Raji (cell line): ENCODE data around the gene ZBTB2.

Experiments used
- POLR2A ChIP-seq: IDR thresholded peaks from 2 replicates; pipeline ENCODE4 v1.6.1; 2011; ENCODE audit warnings: low read depth, low read length, control low read depth; ENCODE audit not compliant: insufficient read depth

ZBTB2 gene

DNA sequence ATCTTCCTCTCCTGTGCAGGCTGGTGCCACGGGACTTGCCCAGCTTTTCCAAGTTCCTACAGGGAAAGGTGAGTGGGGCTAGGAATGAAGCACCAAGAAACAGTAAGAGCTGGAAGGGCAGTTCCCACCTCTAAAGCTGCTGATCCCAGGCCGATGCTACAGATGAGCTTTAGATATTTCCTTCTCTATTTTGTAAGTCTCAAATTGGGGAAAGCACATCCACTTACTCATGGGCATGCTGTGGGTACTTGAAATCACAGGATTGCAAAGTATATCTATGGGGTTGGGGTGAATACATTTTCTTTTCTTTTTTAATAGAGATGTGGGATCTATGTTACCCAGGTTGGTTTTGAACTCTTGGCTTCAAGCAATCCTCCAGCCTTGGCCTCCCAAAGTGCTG lies 3.1 kb downstream of the ZBTB2 start:
- TF ChIP-seq POLR2A = no peak

DNA sequence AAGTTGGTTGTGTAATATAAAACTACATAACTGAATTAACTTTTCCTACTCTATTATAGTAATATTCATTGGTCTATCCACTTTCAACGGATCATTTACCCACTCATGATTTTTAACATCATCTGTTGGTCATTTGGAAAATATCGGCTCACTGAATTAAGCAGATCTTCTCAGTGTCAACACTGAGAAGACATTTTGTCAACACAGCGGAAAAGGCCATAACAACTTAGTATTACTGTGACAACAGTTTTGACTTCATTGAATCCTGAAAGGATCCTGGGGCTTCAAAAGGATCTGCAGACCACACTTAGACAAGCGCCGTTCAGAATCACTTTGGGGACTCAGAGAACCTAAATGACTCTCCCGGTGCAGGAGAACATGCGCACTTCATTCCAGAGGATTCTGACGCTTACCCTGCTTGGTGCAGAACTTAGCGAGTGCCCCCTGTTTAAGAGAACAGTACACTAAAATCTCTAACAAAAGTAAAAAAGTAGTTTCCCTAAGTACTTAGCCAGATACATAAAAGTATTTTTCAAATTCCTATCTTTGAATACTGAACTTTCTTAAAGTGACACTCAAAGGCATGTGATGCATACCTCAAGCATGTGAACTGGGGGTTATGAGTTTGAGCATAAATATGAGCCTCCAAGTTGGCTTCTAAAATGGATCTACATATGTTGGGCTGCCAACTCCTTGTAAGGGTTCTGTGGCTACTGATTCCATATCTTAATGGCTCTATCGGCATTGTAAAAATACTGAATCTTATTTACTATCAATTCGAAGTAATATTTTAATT lies 4.0 kb downstream of the ZBTB2 start:
- TF ChIP-seq POLR2A = no peak

DNA sequence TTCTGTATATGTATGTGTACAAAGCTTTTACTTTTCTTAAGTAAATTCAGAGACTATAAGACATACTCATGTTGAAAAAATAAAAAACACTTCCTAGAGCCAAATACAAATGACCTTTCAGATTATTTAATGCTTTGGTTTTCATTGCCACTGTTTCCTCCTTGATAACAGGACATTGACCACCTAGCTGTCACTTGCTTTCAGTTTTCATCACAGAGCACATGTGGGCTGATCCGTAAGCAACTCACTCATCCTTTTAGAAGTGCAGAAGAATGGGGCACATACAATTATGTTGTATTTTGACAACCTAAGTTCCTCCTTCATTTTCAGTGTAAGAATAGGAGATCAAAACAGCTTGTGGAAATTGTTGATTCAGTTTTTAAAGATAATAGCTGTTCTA lies 6.2 kb downstream of the ZBTB2 start:
- no peak for TF ChIP-seq POLR2A

DNA sequence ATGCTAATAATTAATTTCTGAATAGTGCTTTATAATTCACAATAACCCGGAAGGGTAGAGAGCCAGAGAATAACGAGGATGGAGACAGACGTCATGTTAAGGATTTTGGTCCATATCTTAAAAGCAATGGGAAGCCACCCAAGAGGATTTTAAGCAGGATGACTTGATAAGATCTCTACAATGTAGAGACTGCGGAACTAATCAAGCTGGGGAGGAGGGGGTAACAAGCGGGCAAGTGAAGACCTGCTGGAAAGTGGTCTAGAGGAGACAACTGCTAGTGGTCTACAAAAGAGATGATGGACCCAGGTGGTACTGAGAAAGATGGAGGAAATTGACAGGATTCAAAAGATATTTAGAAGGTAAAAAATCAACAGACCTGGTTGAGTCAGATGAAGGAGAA lies 7.2 kb downstream of the ZBTB2 start:
- TF ChIP-seq POLR2A = no peak

DNA sequence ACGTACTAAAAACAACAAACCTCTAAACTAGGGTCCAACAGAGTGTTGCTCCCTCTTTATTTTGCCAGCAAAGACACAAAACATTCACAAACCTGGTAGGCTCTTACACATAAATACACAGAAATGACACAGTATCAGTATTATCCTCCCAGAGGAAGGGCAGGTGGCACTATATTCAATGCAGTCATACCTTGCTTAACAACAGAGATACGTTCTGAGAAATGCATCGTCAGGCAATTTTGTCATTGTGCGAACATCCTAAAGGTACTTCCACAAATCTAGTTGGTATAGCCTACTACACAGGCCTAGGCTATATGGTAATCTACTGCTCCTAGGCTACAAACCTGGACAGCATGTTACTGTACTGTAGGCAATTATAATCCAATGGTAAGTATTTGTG lies 9.6 kb downstream of the ZBTB2 start:
- no peak for TF ChIP-seq POLR2A

DNA sequence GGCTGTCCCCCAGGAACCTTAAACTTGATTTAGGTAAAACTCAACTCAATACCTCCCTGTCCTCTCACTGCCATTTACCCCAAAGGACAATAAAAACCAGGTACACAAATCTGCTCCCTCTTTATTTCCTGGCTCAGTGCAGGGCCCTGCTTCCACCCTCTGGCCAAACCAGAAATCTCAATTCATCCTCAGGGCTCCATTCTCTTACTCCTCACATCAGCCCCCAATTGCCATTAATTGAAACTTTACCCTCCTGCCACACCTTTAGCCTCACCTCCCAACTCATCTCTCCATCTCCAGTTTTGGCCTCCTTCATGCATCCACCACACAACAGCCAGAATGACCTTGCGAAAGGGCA lies 10.5 kb downstream of the ZBTB2 start:
- TF ChIP-seq POLR2A = no peak

DNA sequence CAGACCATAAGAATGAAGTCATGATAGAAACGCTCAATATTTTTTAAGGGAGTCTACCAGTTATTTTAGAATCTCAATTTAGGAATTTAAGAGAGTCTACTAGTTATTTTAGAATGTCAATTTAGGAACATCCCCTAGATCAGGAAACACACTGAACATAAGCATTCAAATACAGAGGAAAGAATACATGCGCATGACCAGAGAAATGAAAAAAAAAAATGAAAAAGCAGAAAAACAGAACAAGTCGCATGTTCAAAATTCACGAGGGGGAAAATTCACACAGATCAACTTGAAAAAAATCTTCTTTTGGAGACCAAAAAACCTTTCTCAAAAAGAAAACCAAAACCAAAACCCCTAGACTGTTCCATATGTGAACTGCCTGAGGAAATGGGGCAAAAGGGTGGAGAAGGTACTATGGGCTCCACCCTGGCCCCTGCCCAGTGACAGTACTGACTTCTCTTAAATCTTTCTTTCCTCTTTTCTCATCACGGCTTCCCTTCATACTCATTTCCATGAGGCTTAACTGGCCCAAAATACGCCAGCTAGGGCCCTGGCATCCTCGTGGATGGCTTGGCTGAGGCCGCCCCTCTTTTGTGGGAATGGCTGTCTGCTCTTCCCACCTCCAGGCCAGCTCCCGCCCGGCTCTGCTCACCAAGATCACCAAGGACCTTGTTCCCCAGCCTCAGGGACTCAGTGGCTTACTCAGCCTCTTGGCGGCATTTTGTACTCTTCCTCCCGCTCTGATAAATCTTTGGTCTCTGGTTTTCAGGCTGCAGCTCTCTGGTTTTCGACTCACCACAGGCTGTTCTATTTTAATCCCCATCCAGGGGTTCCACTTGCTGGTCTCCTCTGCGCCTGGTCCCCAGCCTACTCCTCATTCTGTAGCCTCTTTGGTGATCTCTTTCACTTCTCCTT lies 11.2 kb downstream of the ZBTB2 start:
- TF ChIP-seq POLR2A = no peak

DNA sequence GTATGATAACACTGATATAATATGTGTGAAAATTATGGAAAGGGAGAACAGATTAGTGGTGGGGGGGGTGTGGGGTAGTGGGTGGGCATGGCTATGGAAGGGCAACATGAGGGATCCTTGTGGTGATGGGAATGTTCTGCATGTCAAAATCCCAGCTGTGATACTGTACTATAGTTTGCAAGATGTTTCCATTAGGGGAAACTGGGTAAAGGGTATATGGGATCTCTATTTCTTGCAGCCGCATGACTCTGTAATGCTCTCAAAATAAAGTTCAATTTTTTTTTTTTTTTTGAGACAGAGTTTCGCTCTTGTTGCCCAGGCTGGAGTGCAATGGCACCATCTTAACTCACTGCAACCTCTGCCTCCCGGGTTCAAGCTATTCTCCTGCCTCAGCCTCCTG lies 14.3 kb downstream of the ZBTB2 start:
- no peak for TF ChIP-seq POLR2A

DNA sequence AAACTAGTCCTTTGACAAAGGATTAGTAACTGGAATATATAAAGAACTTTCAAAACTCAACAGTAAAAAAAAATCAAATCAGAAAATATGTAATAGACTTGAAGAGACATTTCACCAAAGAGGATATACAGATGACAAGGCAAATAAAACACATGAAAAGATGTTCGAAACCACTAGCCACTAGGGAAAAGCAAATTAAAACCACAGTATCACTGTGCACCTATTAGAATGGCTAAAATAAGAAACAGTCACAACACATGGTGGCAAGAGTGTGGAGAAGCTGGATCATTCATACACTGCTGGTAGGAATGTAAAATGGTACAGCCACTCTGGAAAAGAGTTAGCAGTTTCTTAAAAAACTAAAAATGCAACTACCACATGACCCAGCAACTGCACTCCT lies 14.9 kb downstream of the ZBTB2 start:
- no peak for TF ChIP-seq POLR2A

DNA sequence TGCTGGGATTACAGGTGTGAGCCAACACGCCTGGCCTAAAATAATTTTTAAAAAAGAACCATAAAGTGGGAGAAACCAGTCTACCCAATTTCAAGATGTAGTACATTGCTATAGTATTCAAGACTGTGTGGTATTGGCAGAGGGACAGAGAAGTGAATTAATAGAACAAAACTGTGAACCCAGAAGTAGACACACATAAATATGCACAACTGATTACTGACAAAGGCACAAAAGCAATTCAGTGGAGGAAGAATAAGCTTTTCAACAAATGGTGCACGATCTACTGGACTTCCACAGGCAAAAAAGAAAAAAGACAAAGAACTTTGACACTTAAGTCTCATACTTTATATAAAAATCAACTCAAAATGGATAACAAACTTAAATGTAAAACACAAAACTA lies 15.5 kb downstream of the ZBTB2 start:
- no peak for TF ChIP-seq POLR2A

DNA sequence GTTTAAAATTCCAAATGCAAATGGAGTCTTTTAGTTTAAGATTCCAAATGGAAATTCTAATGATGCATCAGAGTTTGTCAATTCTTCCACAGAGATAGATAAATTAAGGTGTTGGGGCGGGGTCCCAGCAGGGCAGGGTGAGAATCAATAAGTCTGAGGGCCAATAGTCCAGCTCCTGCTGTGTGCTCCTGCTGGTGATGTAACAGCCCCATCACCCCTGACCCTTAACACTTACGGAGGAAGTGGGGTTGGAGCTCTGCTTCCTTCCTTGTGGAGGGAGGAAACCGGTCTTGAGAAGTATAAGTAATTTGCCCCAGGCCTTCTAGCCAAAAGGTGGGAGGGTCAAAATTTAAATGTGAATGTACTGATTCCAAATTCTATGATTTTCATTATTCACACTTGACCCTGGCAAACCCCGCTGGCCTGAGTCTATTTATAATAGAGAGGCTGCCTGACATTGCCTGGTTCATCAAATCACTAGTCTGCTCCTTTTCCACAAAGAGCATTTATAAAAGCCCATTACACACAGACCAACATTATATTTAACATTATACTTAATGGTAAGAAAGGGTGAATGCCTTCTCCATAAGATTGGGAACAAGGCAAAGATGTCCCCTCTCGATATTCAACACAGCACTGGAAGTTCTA lies 17.2 kb downstream of the ZBTB2 start:
- TF ChIP-seq POLR2A = no peak

DNA sequence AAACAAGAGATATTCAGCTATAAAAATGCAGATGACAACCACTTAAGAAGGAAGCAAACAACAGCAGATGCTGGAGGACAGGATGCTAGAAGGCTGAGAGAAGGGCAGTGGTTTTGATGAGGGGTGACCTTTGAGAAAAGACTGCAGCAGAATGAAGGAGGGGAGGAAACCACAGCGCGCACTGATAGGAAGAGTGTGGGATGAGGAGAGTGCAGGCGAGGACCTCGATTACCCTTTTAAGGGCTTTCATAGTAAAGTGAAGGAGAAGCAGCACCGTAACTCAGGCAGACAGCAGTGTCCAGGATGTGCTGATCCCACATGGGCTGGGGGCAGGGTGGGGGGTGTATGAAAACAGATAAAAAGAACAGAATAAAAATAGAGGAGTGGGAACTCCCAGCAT lies 19.2 kb downstream of the ZBTB2 start:
- no peak for TF ChIP-seq POLR2A

DNA sequence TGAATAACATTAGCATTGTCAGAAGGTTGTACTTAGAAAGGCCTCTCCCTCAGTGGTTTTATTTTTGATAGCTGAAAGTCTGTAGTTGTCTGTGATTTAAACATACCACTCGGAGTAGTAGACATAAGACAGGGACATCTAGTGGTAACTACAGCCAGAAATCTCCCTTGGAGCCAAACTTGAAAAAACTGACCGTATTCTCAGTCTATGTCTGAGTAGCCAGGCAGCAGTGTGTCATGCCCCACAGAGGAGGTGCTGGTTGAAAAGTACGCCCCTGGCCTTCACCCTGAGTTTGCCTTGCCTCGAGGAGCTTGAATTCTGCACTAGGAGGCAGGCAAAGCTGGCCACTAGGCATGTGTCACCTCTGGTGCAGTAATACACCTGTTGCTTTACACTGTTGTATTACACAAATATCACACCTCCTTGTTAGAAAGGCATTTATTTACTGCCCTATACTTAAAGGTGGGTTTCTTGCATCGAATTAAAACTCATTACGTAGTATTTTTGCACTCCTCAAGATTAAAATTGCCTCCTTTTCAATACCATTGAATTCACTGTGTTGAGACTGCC lies 20.8 kb downstream of the ZBTB2 start:
- no peak for TF ChIP-seq POLR2A

DNA sequence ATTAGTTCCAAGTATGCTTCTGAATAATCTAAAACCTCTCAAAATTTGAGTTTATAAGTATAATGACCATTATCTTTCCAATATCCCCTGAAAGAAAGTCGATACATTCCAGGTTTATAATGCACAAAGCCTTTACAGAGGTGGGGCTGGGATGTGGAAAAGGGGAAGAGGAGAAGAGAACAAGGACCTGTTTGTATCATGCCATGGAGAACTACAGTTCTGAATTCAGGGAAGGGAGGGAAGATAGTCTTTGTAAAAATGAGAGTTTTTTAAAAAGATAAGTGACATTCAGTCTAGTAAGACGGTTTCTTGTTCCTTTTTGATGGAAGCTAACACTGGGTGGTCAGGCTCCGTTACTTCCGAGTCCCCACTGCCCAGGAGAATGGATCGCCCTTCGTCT lies 26.1 kb downstream of the ZBTB2 start:
- TF ChIP-seq POLR2A = no peak

DNA sequence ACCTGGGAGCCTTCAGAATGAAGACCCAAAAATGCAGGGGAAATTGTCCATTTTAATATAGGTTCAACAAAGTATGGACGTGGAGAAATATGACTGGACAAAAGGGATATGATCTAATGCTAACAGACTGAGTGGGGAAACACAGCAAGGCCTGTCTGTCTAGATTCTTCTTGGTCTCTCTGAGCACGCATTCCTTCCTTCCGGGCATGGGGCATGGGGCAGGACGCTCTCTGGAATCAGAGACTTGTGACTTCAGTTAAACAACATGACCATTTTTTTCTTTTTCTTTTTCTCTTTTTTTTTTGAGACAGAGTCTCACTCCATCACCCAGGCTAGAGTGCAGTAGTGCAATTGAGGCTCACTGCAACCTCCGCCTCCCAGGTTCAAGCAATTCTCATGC lies 31.9 kb downstream of the ZBTB2 start:
- no peak for TF ChIP-seq POLR2A
